ENCODE measurements around the gene HMG20B.

The HMG20B gene

DNA sequence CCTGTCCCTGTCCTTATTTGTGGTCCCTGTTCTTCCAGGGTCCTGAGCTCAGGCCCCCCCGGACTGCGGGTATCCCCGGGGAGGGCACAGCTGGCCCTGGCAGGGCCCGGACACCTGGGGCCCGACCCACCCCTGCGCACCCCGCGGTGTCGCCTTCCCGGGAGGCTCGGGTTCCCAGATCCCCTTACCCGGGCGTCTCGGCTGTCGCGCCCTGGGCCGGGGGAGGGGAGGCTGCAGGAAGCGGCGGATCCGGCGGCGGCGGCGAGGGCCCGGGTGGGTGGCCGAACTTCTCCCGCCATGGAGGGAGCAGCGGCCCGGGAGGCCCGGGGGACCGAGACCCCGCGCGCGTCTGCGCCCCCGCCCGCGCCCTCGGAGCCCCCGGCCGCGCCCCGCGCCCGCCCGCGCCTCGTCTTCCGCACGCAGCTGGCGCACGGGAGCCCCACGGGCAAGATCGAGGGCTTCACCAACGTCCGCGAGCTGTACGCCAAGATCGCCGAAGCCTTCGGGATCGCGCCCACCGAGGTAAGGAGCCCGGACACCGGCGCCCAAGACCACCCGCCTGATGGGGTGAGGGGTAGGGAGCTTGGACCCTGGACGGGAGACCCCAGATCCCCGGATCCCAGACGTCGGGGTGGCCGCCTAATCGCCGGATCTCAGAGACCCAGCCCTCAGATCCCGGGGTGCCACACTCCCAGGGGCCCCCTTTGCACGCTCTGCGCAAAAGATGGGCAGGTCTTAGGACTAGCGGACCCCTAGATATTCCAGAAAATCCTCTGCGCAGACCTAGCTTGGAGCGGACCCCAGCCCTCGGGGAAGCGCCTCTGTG lies 12.8 kb downstream of the HMG20B start, which contains the start of gene GIPC3:
Gene GIPC3, plus strand, starts transcription at position 178 of the 826 bp plus-strand sequence. Its CDS starts 120 bp downstream, at position 298.
- DNase-seq: no peak

DNA sequence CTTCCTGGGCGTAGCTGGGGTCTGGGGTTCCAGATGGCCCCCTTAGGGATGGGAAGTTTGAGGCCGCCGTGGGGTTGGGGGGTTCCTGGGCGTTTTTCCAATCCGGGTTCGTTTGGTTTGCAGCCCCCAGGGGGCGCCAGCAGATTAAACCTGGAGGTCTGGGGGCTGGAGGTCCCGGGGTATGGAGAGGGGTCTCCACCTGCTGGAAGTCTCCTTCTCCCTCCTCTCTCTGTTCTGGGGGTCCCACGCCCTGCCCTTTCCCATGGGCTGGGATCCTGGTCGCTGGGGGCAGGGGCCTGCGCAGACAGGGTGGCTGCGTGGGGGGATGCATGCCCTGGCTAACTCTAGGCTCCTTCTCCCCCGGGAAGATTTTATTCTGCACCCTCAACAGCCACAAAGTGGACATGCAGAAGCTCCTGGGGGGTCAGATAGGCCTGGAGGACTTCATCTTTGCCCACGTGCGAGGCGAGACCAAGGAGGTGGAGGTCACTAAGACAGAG lies 13.4 kb downstream of the HMG20B start:
- DNase-seq: peak in 2 of 4 experiments; percentile 19 to 28

DNA sequence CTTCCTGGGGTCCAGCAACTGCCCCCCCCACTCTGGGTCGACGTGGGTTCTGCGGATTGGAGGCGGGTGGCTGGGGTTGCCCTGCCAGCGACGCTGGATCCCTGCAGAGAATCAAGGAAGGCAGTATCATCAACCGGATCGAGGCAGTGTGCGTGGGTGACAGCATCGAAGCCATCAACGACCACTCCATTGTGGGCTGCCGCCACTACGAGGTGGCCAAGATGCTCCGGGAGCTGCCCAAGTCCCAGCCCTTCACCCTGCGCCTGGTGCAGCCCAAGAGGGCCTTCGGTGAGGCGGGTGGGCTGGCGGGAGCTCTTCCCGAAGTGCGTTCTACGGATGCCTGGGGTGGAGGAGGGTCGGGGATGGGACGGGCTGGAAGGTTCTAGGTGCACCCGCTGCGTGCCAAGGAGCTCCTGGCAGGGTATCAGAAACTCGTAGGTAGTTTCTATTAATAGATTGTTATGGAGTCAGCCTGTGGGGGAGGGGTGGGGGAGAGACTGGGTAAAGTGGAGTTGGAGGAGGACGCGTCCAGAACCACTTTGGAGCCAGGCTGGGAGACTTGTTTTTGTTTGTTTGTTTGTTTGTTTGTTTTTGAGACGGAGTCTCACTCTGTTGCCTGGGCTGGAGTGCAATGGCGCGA lies 14.1 kb downstream of the HMG20B start:
- DNase-seq: no peak

DNA sequence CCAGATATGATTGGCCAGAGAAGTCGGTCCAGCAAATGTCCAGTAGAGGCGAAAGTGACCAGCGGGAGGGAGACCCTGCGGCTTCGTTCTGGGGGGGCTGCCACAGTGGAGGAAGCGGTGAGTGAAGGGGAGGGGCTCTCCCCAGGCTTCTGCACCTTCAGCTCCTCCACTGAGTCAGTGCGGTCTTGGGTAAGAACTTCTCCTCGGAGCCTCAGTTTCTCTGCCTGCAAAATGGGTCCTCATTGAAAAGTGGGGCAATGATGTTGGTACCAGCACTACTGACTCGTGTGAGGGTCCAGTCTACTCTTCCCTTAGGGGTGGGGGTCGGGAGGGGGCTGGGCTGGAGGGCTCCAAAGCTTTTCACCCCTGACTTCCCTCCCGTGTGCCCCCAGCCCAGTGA lies 16.7 kb downstream of the HMG20B start:
- DNase-seq: no peak

DNA sequence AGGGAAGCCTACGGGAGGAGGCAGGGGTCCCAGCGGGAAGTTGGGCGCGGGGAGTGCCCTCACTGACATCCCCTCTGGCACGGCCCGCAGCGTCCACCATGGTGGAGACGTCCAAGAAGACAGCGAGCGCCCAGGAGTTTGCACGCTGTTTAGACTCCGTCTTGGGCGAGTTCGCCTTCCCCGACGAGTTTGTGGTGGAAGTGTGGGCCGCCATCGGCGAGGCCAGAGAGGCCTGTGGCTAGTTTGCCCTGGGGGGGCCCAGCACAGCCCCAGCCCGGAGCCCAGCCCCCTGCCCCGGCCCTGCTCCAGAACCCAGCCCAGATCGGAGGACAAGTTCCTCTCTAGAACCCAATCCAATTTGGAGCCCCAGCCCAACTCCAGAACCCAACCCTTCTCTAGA lies 17.2 kb downstream of the HMG20B start:
- DNase-seq: no peak

DNA sequence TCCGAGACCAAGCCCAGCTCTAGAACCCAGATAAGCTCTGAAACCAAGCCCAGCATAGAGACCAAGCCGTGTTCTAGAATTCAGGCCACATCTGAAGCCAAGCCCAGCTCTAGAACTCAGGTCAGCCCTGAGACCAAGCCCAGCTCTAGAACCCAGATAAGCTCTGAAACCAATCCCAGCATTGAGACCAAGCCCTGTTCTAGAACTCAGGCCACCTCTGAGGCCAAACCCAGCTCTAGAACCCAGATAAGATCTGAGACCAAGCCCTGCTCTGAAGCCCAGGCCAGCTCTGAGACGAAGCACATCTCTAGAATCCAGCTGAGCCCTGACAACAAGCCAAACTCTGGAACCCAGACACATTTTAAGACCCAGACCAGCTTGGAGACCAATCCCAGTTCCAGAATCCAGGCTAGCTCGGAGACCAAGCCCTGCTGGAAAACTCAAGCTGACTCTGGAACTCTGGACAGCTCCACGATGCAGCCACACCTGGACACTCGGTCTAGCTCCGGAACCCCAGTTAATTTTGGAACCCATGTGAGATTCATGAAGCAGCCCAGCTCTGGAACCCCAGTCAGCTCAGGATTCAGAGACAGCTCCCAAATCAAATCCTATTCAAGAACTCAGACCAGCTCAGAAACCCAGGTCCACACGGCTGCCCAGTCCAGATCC lies 18.4 kb downstream of the HMG20B start:
- no peak for DNase-seq

DNA sequence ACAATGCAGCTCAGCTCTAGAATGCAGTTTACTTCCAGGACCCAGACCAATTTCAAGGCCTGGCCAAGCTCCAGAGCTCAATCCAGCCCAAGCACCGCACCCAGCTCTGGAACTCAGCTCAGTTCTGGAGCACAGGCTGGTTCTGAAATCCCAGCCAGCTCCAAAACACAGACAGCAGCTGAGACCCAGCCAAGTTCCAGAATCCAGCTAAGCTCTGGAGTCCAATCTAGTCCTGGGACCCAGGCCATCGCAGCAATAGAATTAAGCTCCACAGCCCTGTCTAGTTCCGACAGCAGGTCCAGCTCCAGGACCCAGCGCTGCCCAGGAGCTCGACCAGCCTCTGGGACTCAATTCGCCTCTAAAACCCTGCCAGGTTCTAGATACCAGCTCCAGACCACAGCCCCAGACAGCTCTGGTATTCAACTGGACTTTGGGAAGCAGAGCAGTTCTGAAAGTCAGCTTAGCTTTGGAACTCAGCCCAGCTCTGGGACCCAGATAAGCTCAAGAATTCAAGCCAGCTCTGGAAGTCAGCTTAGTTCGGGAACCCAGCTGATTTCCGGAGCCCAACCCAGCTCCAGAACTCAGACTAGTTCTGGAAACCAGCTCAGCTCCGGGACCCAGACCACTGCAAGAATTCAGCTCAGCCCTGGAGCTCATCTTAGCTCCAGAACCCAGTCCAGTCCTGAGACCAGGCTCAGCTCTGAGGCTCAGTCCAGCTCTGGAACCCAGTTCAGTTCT lies 19.3 kb downstream of the HMG20B start:
- DNase-seq: no peak

DNA sequence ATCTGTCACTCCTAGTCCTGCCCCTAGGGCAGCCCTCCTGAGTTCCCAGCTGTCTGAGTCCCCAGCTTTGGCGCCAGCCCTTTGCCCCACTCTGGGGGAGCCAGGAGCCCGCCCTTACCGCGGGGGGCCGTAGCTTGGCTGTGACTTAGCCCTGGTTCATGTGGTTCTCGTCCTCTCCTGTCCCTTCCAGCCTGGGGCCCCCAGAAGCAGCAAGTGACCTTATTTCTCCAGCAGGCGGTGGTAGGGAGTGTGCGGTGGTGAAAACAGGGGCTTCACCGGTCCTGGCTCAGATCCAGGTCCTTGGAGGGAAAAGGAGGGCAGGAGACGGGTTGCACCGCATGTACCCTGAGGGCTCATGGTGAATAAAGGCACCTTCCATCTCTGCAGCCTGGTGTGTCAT lies 20.4 kb downstream of the HMG20B start:
- DNase-seq: no peak

DNA sequence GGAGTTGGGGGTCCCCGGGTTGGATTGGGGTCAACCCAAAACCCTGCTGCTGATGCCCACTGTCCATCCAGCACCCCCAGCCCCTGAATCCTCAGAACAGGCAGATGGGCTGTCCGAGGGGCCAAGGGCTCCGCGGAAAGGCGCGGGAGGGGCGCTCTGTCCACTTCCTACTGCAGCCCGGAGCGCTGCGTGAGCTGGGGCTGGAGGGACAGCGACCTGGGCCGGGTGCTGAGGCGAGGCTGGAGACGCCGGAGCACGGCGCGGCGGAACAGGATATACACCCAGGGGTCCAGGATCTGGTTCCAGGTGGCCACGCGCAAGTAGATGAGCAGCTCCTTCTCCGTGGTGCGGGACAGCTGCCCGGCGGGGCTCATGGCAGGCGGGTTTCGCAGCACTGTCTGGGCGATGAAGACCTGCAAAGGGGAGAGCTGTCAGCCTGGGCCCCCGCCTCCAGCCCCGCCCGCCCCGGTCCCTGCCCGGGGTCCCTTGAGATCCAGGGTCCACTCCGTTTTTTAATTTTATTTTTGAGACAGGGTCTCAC lies 22.8 kb downstream of the HMG20B start:
- no peak for DNase-seq

DNA sequence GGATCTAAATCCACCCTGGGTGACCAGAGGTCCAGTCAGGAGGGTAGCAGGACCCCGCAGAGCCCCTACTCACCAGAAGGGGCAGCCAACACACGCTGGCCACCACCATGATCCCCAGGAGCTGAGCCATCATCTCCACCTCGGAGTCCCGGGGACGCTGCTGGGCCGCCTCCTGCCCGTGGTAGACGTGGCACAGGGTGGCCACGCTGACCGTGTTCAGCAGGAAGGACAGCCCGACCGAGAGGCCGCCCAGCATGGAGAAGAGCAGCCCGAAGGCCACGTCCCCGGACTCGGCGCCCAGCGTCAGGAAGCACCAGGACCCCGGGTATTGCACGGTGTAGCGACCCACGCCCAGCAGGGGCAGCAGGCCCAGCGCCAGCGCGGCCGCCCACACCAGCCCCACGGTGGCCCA lies 27.0 kb downstream of the HMG20B start:
- DNase-seq: no peak

DNA sequence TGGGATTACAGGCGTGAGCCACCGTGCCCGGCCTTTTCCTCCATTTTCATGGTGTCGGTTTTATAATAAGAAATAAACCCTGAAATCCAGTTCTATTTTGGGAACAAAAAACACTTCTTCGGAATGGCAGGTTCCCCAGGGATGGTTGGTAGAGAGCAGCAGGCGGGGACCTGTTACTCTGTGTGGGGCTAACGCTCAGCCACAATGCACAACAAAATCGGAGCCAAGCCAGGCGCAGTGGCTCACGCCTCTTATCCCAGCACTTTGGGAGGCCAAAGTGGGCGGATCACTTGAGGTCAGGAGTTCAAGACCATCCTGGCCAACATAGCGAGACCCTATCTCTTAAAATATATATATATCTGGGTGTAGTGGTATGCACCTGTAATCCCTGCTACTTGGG lies 28.3 kb downstream of the HMG20B start:
- DNase-seq: no peak

DNA sequence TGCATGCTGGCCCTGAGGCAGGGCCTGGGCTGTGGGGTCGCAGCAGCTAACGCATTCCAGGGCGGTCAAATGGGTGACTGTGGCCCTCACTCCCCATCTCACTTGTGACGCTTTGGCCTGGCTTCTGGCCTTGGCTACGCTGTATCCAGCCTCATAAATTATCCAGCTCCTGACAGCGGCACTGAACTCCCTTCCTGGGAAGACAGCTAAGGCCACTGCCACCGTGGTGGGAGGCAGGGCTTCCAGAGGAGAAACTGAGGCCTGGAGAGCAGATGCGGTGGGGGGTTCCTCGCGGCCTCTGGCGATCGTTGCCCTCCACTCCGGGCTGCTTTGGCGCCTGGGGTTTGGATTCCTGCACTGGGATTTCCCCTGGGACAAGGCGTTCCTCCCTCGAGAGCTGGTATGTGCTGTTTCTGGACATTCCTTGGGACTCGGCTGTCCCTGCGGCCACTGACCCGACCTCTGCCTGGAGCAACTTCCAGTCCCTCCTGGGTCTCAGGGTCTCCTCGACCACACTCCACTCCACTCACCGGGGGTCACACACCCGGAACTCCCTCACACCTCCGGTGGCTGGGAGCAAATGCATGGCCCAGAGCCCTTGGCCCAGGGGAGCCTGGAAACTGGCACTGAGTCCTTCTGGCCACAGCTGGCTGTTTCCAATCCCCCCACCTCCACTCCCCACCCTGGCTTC lies 30.5 kb downstream of the HMG20B start:
- DNase-seq: no peak

DNA sequence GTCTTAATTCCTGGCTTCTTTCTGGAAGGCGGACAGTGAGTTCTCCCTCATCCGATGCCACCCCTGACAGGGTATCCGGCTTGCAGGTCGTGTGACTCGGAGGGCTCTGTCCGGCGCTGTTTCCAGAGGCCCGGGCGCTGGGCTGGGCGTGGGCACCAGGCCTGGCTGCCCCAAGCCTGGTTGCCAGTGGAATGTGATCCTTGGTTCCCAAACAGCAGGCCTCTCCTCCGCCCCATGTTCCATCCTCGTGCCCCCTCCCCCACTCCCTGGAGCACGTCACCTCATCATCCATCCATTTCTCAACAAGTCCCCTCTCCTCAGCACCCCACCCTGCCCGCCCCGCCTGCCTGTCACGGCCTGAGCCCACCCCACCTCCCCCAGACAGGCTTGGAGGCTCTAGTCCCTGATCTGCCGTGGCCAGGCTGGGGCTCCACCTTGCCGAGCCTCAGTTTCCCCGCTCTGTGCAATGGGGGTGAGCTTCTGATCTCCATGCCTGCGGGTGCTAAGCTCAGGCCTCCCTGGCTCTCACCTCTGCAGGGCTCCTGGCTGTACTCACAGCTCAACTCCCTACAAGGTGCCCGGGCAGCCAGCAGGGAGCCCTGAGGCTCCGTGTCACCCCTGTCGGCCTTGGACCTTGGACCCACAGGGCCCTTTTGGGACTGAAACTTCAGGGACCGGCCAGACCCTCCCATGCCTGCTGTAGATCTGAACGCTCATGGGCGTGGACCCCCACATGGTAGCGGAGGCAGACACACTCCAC lies 31.7 kb downstream of the HMG20B start:
- no peak for DNase-seq

DNA sequence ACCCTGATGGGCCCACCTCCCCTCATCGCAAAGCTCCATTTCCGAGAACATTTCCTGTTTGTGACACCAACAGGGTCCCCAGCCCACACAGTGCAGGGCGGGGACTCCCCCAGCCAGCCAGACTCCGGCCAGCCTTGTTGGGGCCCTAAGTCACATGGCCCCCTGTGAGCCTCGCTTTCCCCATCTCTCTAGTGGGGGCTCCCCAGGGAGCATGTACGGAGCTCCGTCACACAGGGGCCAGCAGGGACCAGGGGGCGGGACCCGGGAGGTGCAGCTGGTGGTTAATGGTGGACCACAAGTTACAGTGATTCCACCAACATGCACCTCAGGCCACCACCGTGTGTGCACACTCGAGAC lies 32.2 kb downstream of the HMG20B start:
- no peak for DNase-seq

DNA sequence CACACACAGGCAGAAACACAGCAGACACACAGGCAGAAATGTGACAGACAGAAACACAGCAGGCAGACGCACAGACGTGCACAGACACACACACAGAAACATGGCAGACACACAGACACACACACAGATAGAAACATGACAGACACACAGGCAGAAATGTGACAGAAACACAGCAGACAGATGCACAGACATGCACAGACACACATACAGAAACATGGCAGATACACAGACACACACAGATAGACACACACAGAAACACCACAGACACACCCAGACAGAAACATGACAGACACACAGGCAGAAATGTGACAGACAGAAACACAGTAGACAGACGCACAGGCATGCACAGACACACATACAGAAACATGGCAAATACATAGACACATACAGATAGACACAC lies 32.6 kb downstream of the HMG20B start:
- no peak for DNase-seq

DNA sequence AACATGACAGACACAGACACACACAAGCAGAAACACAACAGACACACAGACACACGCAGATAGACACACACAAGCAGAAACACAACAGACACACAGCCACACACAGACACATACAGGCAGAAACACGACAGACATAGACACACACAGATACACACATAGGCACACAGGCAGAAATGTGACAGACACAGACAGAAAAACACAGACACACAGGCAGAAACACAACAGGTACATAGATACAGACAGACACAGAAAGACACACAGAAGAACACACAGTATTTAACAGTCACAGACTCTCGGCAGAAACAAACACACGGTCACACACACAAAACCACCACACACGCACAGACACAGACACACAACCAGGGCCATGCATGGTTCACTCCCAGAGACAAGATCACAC lies 33.0 kb downstream of the HMG20B start:
- DNase-seq: no peak

DNA sequence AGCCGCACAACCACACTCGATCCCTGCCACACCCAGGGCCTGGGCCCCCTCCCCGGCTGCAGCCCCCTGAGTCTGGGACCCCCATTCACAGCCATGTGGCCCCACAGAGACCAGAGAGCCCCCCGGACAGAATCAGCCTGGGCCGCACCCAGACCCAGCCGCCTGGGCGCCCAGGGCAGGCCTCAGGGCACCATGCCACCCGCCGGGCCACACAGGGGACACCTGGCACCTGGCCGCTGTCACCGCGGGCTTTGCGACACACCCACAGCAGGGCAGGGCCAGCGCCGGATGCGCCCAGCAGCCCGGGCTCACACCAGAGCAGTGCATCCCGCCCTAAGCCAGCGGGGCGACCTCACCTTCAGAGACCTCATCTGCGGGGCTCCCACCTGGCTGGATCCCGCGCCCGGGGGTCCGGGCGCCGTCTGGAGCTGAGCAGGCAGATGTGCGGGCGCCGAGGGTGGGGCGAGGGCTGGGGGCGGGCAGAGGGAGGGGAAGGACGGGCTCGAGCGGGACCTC lies 33.5 kb downstream of the HMG20B start:
- DNase-seq: no peak

DNA sequence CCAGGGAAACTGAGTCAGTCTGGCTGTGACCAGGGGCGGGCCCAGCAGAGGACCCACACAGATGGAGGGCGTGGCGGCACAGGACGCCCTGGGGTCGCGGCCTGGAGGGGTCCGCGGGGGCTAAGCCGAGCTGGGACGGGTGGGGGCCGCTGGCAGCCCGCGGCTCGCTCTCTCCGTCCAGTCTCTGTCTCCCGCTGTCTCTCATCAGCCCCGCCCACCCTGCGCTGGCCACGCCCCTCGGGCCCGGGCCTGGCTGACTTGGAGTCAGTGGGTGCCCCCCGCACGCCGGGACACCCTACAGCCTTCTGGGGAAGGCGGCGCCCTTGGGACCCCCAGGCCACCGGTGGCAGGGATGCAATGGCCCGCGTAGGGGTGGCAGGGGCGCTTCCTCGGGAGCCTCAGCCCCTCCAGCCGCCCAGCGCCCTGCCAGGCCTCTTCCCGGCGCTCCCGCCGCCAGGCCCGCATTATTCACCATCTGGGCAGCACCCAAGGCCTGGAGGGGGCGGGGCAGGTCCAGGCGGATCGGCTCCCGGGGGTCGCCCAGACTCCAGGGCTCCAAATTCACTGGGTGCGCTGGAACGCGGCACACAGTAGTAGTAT lies 34.0 kb downstream of the HMG20B start, which contains the start of gene TBXA2R:
Gene TBXA2R, minus strand, starts transcription at position 186 of the 600 bp plus-strand sequence. CDS start 6,241 bp downstream, outside the sequence.
- DNase-seq: peak in 3 of 4 experiments; percentile 14 to 23 (median 21)

DNA sequence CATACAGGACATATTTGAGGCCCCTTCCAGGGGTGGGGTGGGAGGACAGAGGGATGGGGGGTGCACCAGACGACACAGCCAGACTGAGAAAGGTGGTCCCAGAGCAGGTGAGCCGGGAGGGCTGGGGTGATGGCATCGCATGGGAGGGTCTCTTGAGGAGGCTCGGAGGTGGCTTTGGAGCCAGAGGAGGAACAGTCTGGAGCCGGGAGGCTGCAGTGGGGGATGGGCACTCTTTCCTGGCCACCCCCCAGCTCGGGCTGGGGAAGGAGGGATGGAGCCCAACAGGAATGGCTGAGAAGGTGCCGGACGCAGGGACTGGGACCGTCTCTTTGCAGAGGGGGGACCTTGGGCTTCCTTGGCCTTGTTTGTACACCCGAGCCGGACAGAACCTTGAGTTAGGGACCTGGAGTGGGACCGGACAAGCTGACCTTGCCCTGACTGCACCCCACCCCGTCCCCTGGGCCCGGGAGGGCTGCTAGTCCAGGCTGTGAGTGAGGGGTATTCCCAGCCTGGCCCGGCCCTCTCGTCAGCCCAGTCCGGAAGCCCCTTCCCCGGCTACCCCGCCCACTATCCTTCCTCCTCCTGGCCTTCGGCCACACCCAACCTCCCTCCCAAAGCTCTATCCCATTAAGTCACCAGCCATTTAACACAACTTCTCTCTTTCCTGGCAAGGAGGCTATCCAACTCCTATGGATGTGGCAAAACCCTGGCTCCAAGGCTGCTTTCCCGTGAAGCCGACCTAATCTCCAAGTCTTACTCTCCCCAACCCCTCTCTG lies 34.7 kb downstream of the HMG20B start:
- DNase-seq: no peak

All from activated CD4-positive, CD25-positive, alpha-beta regulatory T cell (primary cell).